Astrocyte (in vitro differentiated cells and primary cell): ENCODE data around the gene ZNF837.

Experiments used
- CTCF ChIP-seq: IDR thresholded peaks from 2 replicates; pipeline ENCODE4 v1.5.1; 2011; ENCODE audit warnings: low read depth, mild to moderate bottlenecking, inconsistent platforms, low read length, moderate library complexity; ENCODE audit not compliant: insufficient read depth
- EZH2 ChIP-seq: IDR thresholded peaks from 2 replicates; pipeline ENCODE4 v1.6.1; 2012; ENCODE audit warnings: mild to moderate bottlenecking, low read length, inconsistent platforms; ENCODE audit not compliant: insufficient read depth

GRCh38 chr19:58401840-58402421 is 21.1 kb upstream of the ZNF837 start:
- TF ChIP-seq CTCF (no peak), EZH2 (no peak)
